MM.1S (cell line): Measurements from ENCODE around the gene KAT14.
"Not testable (repeated sequence)": the region's sequence is repeated elsewhere in the genome, so short reads cannot be mapped to it uniquely, and the experiment has no call there.

Source experiments
- DNase-seq: peaks from one replicate; pipeline ENCODE4 v3.0.0-alpha.2; 2015
- H2AFZ ChIP-seq: fragments of 300-600 bp; sonication (generic); 2 replicates; pipeline ENCODE4 v1.6.0; 2016; ENCODE audit warnings: antibody characterized with exemption, low read length
- H3F3A ChIP-seq: fragments of 300-600 bp; sonication (generic); 2 replicates; pipeline ENCODE4 v1.6.1; 2016; ENCODE audit warnings: mild to moderate bottlenecking, antibody characterized with exemption, low read length, moderate library complexity, mixed read lengths; ENCODE audit not compliant: insufficient read depth
- H3K27ac ChIP-seq: fragments of 300-600 bp; sonication (generic); 2 replicates; pipeline ENCODE4 v1.5.1; 2016; ENCODE audit warnings: mild to moderate bottlenecking, low read length
- H3K27me3 ChIP-seq: fragments of 300-600 bp; sonication (generic); replicated peaks from 2 replicates; pipeline ENCODE4 v1.6.0; 2016; ENCODE audit warnings: low read length; ENCODE audit not compliant: insufficient read depth
- H3K36me3 ChIP-seq: fragments of 300-600 bp; sonication (generic); replicated peaks from 2 replicates; pipeline ENCODE4 v1.6.1; 2016; ENCODE audit warnings: mild to moderate bottlenecking, low read length, mixed read lengths; ENCODE audit not compliant: insufficient read depth
- H3K4me1 ChIP-seq: fragments of 300-600 bp; sonication (generic); 2 replicates; pipeline ENCODE4 v1.6.1; 2016; ENCODE audit warnings: low read length, mixed read lengths
- H3K4me2 ChIP-seq: fragments of 300-600 bp; sonication (generic); 2 replicates; pipeline ENCODE4 v1.6.0; 2016; ENCODE audit warnings: low read depth, low read length
- H3K4me3 ChIP-seq: fragments of 300-600 bp; sonication (generic); 2 replicates; pipeline ENCODE4 v1.5.1; 2016; ENCODE audit warnings: low read length, mixed read lengths
- H3K79me2 ChIP-seq: fragments of 300-600 bp; sonication (generic); 2 replicates; pipeline ENCODE4 v1.6.1; 2016; ENCODE audit warnings: mixed run types, low read length, mixed read lengths
- H3K9ac ChIP-seq: fragments of 300-600 bp; sonication (generic); 2 replicates; pipeline ENCODE4 v1.6.1; 2016; ENCODE audit warnings: low read length, mixed read lengths
- H3K9me2 ChIP-seq: fragments of 300-600 bp; sonication (generic); replicated peaks from 2 replicates; pipeline ENCODE4 v1.6.1; 2016; ENCODE audit warnings: mild to moderate bottlenecking, low read length, mixed read lengths; ENCODE audit not compliant: insufficient read depth
- H3K9me3 ChIP-seq: fragments of 300-600 bp; sonication (generic); replicated peaks from 2 replicates; pipeline ENCODE4 v1.6.1; 2016; ENCODE audit warnings: mild to moderate bottlenecking, low read length, mixed read lengths; ENCODE audit not compliant: insufficient read depth
- H4K20me1 ChIP-seq: fragments of 300-600 bp; sonication (generic); 2 replicates; pipeline ENCODE4 v1.6.1; 2016; ENCODE audit warnings: mild to moderate bottlenecking, low read length, moderate library complexity, mixed read lengths; ENCODE audit not compliant: insufficient read depth
- EZH2 ChIP-seq: fragments of 300-600 bp; sonication (generic); optimal IDR thresholded peaks from 2 replicates; pipeline ENCODE3; 2017; ENCODE audit warnings: low read depth, mild to moderate bottlenecking, antibody characterized with exemption, low read length, mixed read lengths
- EZH2phosphoT487 ChIP-seq: fragments of 300-600 bp; sonication (generic); IDR thresholded peaks from 2 replicates; pipeline ENCODE4 v1.6.1; 2018; ENCODE audit warnings: antibody characterized with exemption, low read length
- TF ChIP-seq, protein P1 (sequence below): fragments of 300-600 bp; sonication (generic); IDR thresholded peaks from 2 replicates; pipeline ENCODE4 v1.5.1; 2016; ENCODE audit warnings: antibody characterized with exemption, low read length, mixed read lengths

The KAT14 gene

GRCh38 chr20:18103497-18103896 lies 34.2 kb upstream of the KAT14 start:
- Histone ChIP-seq H3K9ac (no peak overlapping the region), H3K27ac (no peak overlapping the region), H3K4me2 (no peak overlapping the region), H3K9me3 (no peaks in the 10 kb centered on the region), H3K9me2 (no peaks in the 10 kb centered on the region), H4K20me1 (no peaks in the 10 kb centered on the region), H3F3A (no peaks in the 10 kb centered on the region), H3K36me3 (no peaks in the 10 kb centered on the region), H2AFZ (no peak overlapping the region), H3K4me3 (no peak overlapping the region), H3K4me1 (no peaks in the 10 kb centered on the region), H3K79me2 (no peaks in the 10 kb centered on the region), H3K27me3 (no peaks in the 10 kb centered on the region)
- TF ChIP-seq, protein P1, sequence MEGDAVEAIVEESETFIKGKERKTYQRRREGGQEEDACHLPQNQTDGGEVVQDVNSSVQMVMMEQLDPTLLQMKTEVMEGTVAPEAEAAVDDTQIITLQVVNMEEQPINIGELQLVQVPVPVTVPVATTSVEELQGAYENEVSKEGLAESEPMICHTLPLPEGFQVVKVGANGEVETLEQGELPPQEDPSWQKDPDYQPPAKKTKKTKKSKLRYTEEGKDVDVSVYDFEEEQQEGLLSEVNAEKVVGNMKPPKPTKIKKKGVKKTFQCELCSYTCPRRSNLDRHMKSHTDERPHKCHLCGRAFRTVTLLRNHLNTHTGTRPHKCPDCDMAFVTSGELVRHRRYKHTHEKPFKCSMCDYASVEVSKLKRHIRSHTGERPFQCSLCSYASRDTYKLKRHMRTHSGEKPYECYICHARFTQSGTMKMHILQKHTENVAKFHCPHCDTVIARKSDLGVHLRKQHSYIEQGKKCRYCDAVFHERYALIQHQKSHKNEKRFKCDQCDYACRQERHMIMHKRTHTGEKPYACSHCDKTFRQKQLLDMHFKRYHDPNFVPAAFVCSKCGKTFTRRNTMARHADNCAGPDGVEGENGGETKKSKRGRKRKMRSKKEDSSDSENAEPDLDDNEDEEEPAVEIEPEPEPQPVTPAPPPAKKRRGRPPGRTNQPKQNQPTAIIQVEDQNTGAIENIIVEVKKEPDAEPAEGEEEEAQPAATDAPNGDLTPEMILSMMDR, result no peak
- TF ChIP-seq EZH2, result no peak
- TF ChIP-seq EZH2phosphoT487, result no peak
- no peak for DNase-seq

DNA sequence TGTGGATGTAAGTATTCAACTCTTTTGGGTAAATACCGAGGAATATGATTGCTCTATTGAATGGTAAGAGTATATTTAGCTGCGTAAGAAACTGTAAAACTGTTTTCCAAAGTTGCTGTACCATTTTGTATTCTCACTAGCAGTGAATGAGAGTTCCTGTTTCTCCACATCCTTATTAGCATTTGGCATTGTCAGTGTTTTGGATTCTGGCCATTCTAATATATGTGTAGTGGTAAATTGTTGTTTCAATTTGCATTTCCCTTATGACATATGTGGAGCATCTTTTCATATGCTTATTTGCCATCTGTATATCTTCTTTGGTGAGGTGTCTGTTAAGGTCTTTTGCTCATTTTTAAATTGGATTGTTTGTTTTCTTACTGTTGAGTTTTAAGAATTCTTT lies 29.3 kb upstream of the KAT14 start:
- no peak overlapping the region for H3K27ac ChIP-seq
- no peaks in the 10 kb centered on the region for H3K9me2 ChIP-seq
- no peak overlapping the region for H3K9ac ChIP-seq
- H3K9me3 ChIP-seq, result no peaks in the 10 kb centered on the region
- H4K20me1 ChIP-seq, result no peaks in the 10 kb centered on the region
- no peak overlapping the region for H2AFZ ChIP-seq
- no peak overlapping the region for H3K4me3 ChIP-seq
- H3K4me1 ChIP-seq, result no peaks in the 10 kb centered on the region
- H3K4me2 ChIP-seq, result no peak overlapping the region
- no peak for DNase-seq
- H3K27me3 ChIP-seq, result no peaks in the 10 kb centered on the region
- H3F3A ChIP-seq, result no peaks in the 10 kb centered on the region
- TF ChIP-seq EZH2phosphoT487 (no peak), EZH2 (no peak)
- TF ChIP-seq, protein P1, result no peak
- no peaks in the 10 kb centered on the region for H3K79me2 ChIP-seq
- no peaks in the 10 kb centered on the region for H3K36me3 ChIP-seq

- not testable (repeated sequence) for H3K4me2 ChIP-seq
Observed at GRCh38 chr20:18128574-18128973, 9.1 kb upstream of the KAT14 start.

DNA sequence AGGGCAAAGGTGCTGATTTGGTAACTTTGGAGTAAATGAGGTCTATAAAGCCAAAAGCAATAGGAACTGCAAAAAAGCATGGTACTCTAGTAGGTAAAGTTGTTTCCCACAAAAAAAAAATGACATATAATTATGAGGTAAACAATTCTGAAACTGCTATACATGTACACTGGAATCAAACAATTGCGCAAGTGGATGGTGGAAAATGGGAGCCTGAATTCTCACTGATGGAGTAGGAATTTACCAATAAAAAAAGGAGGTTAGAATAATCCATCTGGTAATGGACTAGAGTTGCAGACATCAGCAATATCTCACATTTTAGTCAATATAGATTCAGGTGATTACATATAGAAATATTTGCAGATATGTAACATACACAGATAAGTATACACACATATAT lies 5.0 kb upstream of the KAT14 start:
- no peaks in the 10 kb centered on the region for H3K4me1 ChIP-seq
- H4K20me1 ChIP-seq, result no peaks in the 10 kb centered on the region
- no peaks in the 10 kb centered on the region for H3F3A ChIP-seq
- H3K9ac ChIP-seq, result no peak overlapping the region
- H3K9me3 ChIP-seq, result no peaks in the 10 kb centered on the region
- H3K9me2 ChIP-seq, result no peaks in the 10 kb centered on the region
- H3K4me3 ChIP-seq, result no peak overlapping the region
- no peaks in the 10 kb centered on the region for H3K27me3 ChIP-seq
- no peak overlapping the region for H3K27ac ChIP-seq
- H3K79me2 ChIP-seq, result no peaks in the 10 kb centered on the region
- H3K4me2 ChIP-seq, result no peak overlapping the region
- no peak overlapping the region for H2AFZ ChIP-seq
- TF ChIP-seq, protein P1, result no peak
- TF ChIP-seq EZH2 (no peak), EZH2phosphoT487 (no peak)
- no peak for DNase-seq
- no peaks in the 10 kb centered on the region for H3K36me3 ChIP-seq

More at GRCh38 chr20:18128574-18128973, 9.1 kb upstream of the KAT14 start:
- not testable (repeated sequence) for H3K9ac ChIP-seq, H4K20me1 ChIP-seq, H3K4me3 ChIP-seq, H3K9me3 ChIP-seq, H3K36me3 ChIP-seq, DNase-seq, H3K4me1 ChIP-seq, H3K27me3 ChIP-seq, H3K27ac ChIP-seq, H3K9me2 ChIP-seq, H2AFZ ChIP-seq, H3F3A ChIP-seq, H3K79me2 ChIP-seq
